Cardiac muscle cell (in vitro differentiated cells and primary cell): ENCODE measurements around the gene POU1F1. TPM values are rescaled to one million over a fixed set of nuclear protein-coding genes. Genes with fewer than 3 reads are reported as not detected.

Source experiments
- DNase-seq, 2 donors: peaks; one replicate each; pipeline versions ENCODE4 v3.0.0 to v3.0.0-alpha.2; 2010 to 2017; ENCODE audit warnings: low read depth in 1 of 2, low spot score in 1 of 2
- H3K27ac ChIP-seq: fragments of 200-600 bp; sonication (generic); 2 replicates; pipeline ENCODE4 v1.5.1; 2016
- H3K27me3 ChIP-seq: fragments of 200-600 bp; sonication (generic); 2 replicates; pipeline ENCODE4 v1.6.0; 2016; ENCODE audit warnings: control low read depth
- H3K36me3 ChIP-seq: fragments of 200-600 bp; sonication (generic); 2 replicates; pipeline ENCODE4 v1.5.1; 2016; ENCODE audit warnings: control low read depth
- H3K4me1 ChIP-seq: fragments of 200-600 bp; sonication (generic); 2 replicates; pipeline ENCODE4 v1.8.1; 2017; ENCODE audit warnings: low read depth, mild to moderate bottlenecking, mixed run types
- H3K4me3 ChIP-seq: fragments of 200-600 bp; sonication (generic); 2 replicates; pipeline ENCODE4 v1.5.1; 2016; ENCODE audit warnings: mild to moderate bottlenecking
- H3K9me3 ChIP-seq: fragments of 200-600 bp; sonication (generic); 2 replicates; pipeline ENCODE4 v1.5.1; 2017; ENCODE audit warnings: low read depth, mild to moderate bottlenecking, control low read depth
- CTCF ChIP-seq: IDR thresholded peaks from 2 replicates; pipeline ENCODE4 v1.5.1; 2012; ENCODE audit warnings: low read depth, mild to moderate bottlenecking, low read length
- polyA plus RNA-seq: library from polyadenylated mRNA; unstranded; fragments of >200 nt; fragmentation: Nextera tagmentation; extraction: Ambion mirVana; gene quantifications from 2 replicates; pipeline ENCODE4 v1.2.1, GENCODE V29; 2016
- total RNA-seq: library from RNA; depleted of rRNA; stranded (reverse); fragments of >200 nt; gene quantifications from 2 replicates; pipeline ENCODE4 v1.2.3, GENCODE V29; 2016

POU1F1 gene
- total and polyA plus RNA-seq, 2 experiments from 2014 or later = not detected

DNA sequence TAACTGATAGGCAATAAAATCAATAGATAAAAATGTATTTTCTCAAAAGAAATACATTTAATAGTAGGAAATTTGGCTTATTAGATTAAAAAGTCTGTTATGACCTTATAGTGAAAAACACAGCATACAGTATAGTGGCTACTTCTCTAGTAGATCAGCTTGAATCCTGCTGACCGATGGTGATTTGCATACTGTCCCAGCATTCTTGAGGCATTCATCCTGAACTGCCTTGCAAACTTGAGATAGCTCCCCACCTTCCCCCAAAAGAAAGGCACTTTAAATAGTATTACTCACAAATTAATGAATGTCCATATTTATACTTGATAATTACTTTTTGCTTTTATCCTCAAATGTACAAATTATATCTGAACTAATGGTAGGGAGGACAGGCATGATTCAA, 42.6 kb downstream of the POU1F1 start:
- no peak for TF ChIP-seq CTCF
- DNase-seq = no peak
- Histone ChIP-seq H3K27me3 (no peaks in the 10 kb centered on the region), H3K27ac (no peak overlapping the region), H3K4me3 (no peak overlapping the region), H3K4me1 (no peaks in the 10 kb centered on the region), H3K36me3 (no peaks in the 10 kb centered on the region), H3K9me3 (no peaks in the 10 kb centered on the region)

GRCh38 chr3:87229113-87229512, 47.3 kb downstream of the POU1F1 start:
- no peaks in the 10 kb centered on the region for H3K36me3 ChIP-seq
- no peak overlapping the region for H3K4me3 ChIP-seq
- TF ChIP-seq CTCF = no peak
- no peaks in the 10 kb centered on the region for H3K9me3 ChIP-seq
- no peak overlapping the region for H3K27ac ChIP-seq
- no peaks in the 10 kb centered on the region for H3K27me3 ChIP-seq
- H3K4me1 ChIP-seq = no peaks in the 10 kb centered on the region
- no peak for DNase-seq

- H3K4me3 ChIP-seq = peak overlapping the region; percentile 90
- DNase-seq = peak in 1 of 2 donors; percentile 27
- no peak overlapping the region for H3K27ac ChIP-seq
- H3K9me3 ChIP-seq = no peaks in the 10 kb centered on the region
- H3K4me1 ChIP-seq = no peaks in the 10 kb centered on the region
- H3K36me3 ChIP-seq = no peaks in the 10 kb centered on the region
- H3K27me3 ChIP-seq = no peaks in the 10 kb centered on the region
- TF ChIP-seq CTCF = no peak
Observed at GRCh38 chr3:87228316-87228715, 48.1 kb downstream of the POU1F1 start.

GRCh38 chr3:87227835-87228144, 48.6 kb downstream of the POU1F1 start:
- H3K4me3 ChIP-seq = peak overlapping the region; percentile 90
- H3K27ac ChIP-seq = peak overlapping the region; percentile 97

DNA sequence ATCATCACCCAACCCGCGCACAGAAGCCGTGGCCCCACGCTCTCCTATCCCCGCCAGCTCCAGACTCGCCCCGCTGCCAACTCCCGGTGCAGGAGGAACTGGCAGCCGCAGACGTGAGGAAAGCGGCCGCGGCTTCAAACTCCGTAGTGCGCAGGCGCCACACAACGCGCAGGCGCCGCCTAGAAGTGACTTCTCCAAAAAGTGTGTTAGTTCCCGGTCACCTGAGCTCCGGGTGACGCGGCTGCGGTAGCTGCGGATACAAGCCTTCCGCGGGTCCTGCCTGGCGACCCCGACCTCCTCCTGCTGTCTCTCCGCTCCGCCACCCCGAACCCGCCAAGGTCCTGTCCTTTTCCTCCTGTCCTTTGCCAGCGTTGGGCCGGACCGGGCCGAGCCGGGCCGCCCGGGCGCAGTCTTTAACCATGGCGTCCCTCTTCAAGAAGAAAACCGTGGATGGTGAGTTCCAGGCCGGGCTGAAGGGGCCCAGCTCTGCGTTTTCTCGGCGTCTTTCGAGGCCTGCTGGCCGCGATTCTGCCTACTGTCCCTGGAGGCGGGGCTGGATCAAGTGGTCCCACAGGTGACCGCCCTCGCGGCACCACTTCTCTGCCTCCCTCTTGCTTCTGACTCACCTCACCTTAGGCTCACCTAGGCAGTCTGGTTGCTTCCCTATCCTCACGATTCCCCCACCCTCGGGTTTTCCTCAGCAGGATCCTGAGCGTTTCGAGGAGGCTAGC, 49.1 kb downstream of the POU1F1 start, which contains the start of gene CHMP2B:
Gene CHMP2B, plus strand, starts transcription at position 206 of the 731 bp plus-strand sequence. Its CDS starts 214 bp downstream, at position 420.
- no peak for TF ChIP-seq CTCF
- Histone ChIP-seq H3K4me3 (peak within 1 kb of the TSS; percentile 90), H3K9me3 (no peaks in the 10 kb centered on the region), H3K27me3 (no peaks in the 10 kb centered on the region), H3K4me1 (no peaks in the 10 kb centered on the region), H3K36me3 (no peaks in the 10 kb centered on the region), H3K27ac (peak within 1 kb of the TSS; percentile 97)
- DNase-seq = peak; percentile 95

More at GRCh38 chr3:87227835-87228144, 48.6 kb downstream of the POU1F1 start:
- no peaks in the 10 kb centered on the region for H3K9me3 ChIP-seq
- no peak for TF ChIP-seq CTCF
- H3K27me3 ChIP-seq = no peaks in the 10 kb centered on the region
- H3K4me1 ChIP-seq = no peaks in the 10 kb centered on the region
- no peaks in the 10 kb centered on the region for H3K36me3 ChIP-seq
- DNase-seq = no peak
